Ectodermal cell (in vitro differentiated cells): ENCODE data around the gene UNG.

Experiments used
- H3K27ac ChIP-seq: 2 replicates; pipeline ENCODE4 v1.7.0; 2013; ENCODE audit warnings: mild to moderate bottlenecking, low read depth, low read length; ENCODE audit not compliant: insufficient read depth, poor library complexity, severe bottlenecking
- H3K27me3 ChIP-seq: 2 replicates; pipeline ENCODE4 v1.7.0; 2013; ENCODE audit warnings: mild to moderate bottlenecking, low read length; ENCODE audit not compliant: insufficient read depth, control insufficient read depth, poor library complexity, severe bottlenecking
- H3K36me3 ChIP-seq: one replicate; pipeline ENCODE4 v1.7.0; 2013; ENCODE audit warnings: low read length; ENCODE audit not compliant: control insufficient read depth, insufficient read depth
- H3K4me1 ChIP-seq: one replicate; pipeline ENCODE4 v1.7.0; 2013; ENCODE audit warnings: low read length; ENCODE audit not compliant: control insufficient read depth, insufficient read depth
- H3K4me3 ChIP-seq: 2 replicates; pipeline ENCODE4 v1.7.0; 2013; ENCODE audit warnings: low read depth, low read length, control low read depth; ENCODE audit not compliant: insufficient read depth
- H3K9me3 ChIP-seq: 2 replicates; pipeline ENCODE4 v1.7.0; 2013; ENCODE audit warnings: mild to moderate bottlenecking, low read length, moderate library complexity; ENCODE audit not compliant: control insufficient read depth
- WGBS, 2 experiments: methylation state at CpG; one replicate each; pipeline ENCODE4 v1.1.7; 2013; ENCODE audit warnings: missing lambda C conversion rate in 2 of 2; 5-methylcytosine and 5-hydroxymethylcytosine counted together

UNG gene

GRCh38 chr12:109088818-109089217 is 8.6 kb upstream of the UNG start:
- Histone ChIP-seq H3K27me3 (no peaks in the 10 kb centered on the region), H3K27ac (no peak overlapping the region), H3K4me1 (peaks cover 6% of the 10 kb centered on the region), H3K4me3 (no peak overlapping the region), H3K36me3 (peaks cover 7% of the 10 kb centered on the region), H3K9me3 (no peaks in the 10 kb centered on the region)
- 87 to 90% methylated on average over 6 of the region's 6 CpGs for WGBS, 2 experiments

DNA sequence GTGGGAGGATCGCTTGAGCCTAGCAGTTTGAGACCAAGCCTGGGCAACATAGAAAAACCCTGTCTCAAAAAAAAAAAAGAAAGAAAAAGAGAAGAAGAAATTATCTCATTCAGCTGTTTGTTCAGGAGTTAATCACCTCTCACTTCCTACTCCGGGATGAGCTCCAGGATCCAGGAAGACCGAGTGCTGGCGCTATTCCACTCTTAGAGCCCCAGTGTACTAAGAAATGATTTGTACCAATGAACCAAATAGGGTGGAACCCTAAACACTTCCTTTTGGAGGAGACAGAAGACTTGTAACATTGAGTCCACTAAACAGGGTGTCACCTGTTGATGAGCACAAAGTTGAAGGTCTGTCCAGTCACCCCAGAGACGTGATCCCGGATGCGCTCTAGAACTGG is 7.7 kb upstream of the UNG start:
- no peaks in the 10 kb centered on the region for H3K27me3 ChIP-seq
- peaks cover 6% of the 10 kb centered on the region for H3K4me1 ChIP-seq
- H3K36me3 ChIP-seq, result peaks cover 7% of the 10 kb centered on the region
- no peak overlapping the region for H3K4me3 ChIP-seq
- no peak overlapping the region for H3K27ac ChIP-seq
- 95 to 96% methylated on average over 7 of the region's 7 CpGs for WGBS, 2 experiments
- H3K9me3 ChIP-seq, result no peaks in the 10 kb centered on the region

DNA sequence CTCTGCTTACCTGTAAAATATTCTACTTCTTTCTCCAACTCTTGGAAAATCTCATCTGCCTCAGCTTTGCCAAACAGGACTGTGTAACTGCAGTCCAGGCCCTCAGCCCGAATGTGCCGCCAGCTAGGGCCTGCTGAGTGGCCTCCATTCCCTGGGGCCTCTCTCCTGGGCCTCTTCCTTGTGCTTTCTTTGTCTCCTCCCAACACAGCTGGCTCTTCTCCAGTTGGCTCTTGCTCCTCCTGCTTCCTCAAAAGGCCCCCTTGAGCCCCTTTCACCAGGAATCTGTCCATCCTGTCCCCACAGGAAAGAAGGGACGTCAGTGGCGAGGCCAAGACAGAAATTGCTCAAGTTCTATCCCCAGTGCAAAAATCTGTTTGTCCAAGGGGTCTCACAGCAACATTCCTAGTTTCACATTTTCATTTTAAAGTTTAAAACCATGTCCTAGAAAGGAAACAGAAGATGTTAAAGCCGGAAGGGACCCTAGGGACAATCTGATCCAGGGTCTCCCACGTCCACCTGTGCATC is 4.8 kb upstream of the UNG start:
- Histone ChIP-seq H3K27ac (no peak overlapping the region), H3K27me3 (no peaks in the 10 kb centered on the region), H3K36me3 (no peaks in the 10 kb centered on the region), H3K9me3 (no peaks in the 10 kb centered on the region), H3K4me3 (peak overlapping the region; percentile 40), H3K4me1 (peaks cover 6% of the 10 kb centered on the region)
- 93 to 96% methylated on average over 6 of the region's 6 CpGs for WGBS, 2 experiments

- H3K27ac ChIP-seq, result no peak within 1 kb of the TSS
- H3K27me3 ChIP-seq, result no peaks in the 10 kb centered on the region
- no peaks in the 10 kb centered on the region for H3K36me3 ChIP-seq
- H3K9me3 ChIP-seq, result no peaks in the 10 kb centered on the region
- WGBS, 2 experiments, result 22 to 23% methylated on average over 45 of the region's 45 CpGs
- H3K4me3 ChIP-seq, result peak within 1 kb of the TSS; percentile 40
- H3K4me1 ChIP-seq, result peaks cover 6% of the 10 kb centered on the region
These were observed 4.1 kb upstream of the UNG start, which contains the start of gene ALKBH2 for GRCh38 chr12:109093022-109093918. Gene ALKBH2, minus strand, starts transcription at chr12:109093472. Its CDS starts 686 bp downstream, at chr12:109092786.

GRCh38 chr12:109097140-109097434 is 310 bp upstream of the UNG start:
- peaks cover 6% of the 10 kb centered on the region for H3K4me1 ChIP-seq
- H3K9me3 ChIP-seq, result no peaks in the 10 kb centered on the region
- no peak overlapping the region for H3K27ac ChIP-seq
- 46 to 48% methylated on average over 11 of the region's 11 CpGs for WGBS, 2 experiments
- H3K36me3 ChIP-seq, result peaks cover 20% of the 10 kb centered on the region
- H3K4me3 ChIP-seq, result peak overlapping the region; percentile 91
- no peaks in the 10 kb centered on the region for H3K27me3 ChIP-seq

DNA sequence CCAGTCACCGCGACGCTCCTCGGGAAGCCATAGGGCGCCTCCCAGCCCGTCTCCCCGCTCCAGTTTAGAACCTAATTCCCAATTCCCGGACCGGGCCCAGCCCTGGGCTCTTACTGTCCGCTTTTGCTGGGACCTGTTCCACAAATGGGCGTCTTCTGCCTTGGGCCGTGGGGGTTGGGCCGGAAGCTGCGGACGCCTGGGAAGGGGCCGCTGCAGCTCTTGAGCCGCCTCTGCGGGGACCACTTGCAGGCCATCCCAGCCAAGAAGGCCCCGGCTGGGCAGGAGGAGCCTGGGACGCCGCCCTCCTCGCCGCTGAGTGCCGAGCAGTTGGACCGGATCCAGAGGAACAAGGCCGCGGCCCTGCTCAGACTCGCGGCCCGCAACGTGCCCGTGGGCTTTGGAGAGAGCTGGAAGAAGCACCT is 797 bp downstream of the UNG start:
- Histone ChIP-seq H3K27ac (no peak overlapping the region), H3K36me3 (peaks cover 23% of the 10 kb centered on the region), H3K9me3 (no peaks in the 10 kb centered on the region), H3K4me1 (no peaks in the 10 kb centered on the region), H3K4me3 (peak overlapping the region; percentile 91), H3K27me3 (no peaks in the 10 kb centered on the region)
- WGBS, 2 experiments, result 1% methylated on average over 32 of the region's 32 CpGs

DNA sequence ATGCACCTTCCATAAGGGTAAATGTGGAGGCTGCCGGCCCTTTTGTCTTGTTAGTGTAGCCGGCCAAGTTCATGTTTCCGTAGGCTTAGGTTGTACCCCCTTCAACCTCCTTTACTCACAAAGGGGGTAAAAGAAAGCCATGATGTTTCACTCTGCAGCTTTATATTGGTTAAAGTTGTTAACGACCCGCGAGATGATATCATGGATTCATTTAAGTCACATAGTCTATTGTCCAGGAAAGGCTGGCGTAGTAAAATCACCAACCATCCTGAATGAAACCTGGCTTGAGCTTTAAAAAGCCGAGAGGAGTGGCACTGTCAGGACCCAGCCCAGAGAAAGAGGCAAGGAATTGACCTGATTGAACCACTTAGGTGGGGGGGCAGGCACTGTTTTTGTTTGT is 1.3 kb downstream of the UNG start:
- Histone ChIP-seq H3K4me3 (peak overlapping the region; percentile 91), H3K27me3 (no peaks in the 10 kb centered on the region), H3K9me3 (no peaks in the 10 kb centered on the region), H3K4me1 (no peaks in the 10 kb centered on the region), H3K36me3 (peaks cover 28% of the 10 kb centered on the region), H3K27ac (no peak overlapping the region)
- WGBS, 2 experiments, result 24 to 36% methylated on average over 8 of the region's 8 CpGs

- 91 to 95% methylated on average over 10 to 12 of the region's 12 CpGs for WGBS, 2 experiments
- no peaks in the 10 kb centered on the region for H3K27me3 ChIP-seq
- peaks cover 31% of the 10 kb centered on the region for H3K36me3 ChIP-seq
- no peaks in the 10 kb centered on the region for H3K4me1 ChIP-seq
- no peak overlapping the region for H3K27ac ChIP-seq
- H3K9me3 ChIP-seq, result no peaks in the 10 kb centered on the region
- H3K4me3 ChIP-seq, result peak overlapping the region; percentile 91
These were observed 2.1 kb downstream of the UNG start for GRCh38 chr12:109099431-109100020.

- no peak overlapping the region for H3K4me3 ChIP-seq
- H3K27me3 ChIP-seq, result no peaks in the 10 kb centered on the region
- H3K27ac ChIP-seq, result no peak overlapping the region
- H3K4me1 ChIP-seq, result no peaks in the 10 kb centered on the region
- 91 to 97% methylated on average over 4 of the region's 4 CpGs for WGBS, 2 experiments
- H3K36me3 ChIP-seq, result peaks cover 42% of the 10 kb centered on the region
- H3K9me3 ChIP-seq, result no peaks in the 10 kb centered on the region
These were observed 3.3 kb downstream of the UNG start for GRCh38 chr12:109100741-109101140.

DNA sequence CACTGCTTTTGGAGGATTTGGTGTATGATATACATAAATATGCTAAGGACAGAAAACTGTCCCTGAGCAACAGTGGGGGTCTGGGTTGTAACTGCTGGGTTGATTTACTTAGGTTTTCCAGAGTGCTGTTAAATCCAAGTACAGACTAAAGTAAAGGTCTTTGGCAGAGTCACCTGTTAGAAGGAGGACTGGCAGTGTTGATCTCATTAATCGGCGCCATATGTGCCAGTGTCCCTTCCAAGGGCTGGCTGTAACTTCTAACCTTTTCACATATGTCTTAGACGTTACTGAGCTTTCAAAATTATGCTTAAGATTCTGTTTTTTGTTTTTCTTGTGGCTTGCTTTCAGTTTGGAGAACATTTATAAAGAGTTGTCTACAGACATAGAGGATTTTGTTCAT is 5.1 kb downstream of the UNG start:
- 97 to 98% methylated on average over 3 of the region's 3 CpGs for WGBS, 2 experiments
- Histone ChIP-seq H3K4me1 (no peaks in the 10 kb centered on the region), H3K9me3 (no peaks in the 10 kb centered on the region), H3K27me3 (no peaks in the 10 kb centered on the region), H3K36me3 (peaks cover 52% of the 10 kb centered on the region), H3K27ac (no peak overlapping the region), H3K4me3 (no peak overlapping the region)
